SK-N-SH (cell line): ENCODE data around the gene RIPK4. TPM values are rescaled to one million over a fixed set of nuclear protein-coding genes. Genes with fewer than 3 reads are reported as not detected.

ENCODE experiments used
- CTCF ChIA-PET: fragments of 300-600, 350-600 bp; formaldehyde crosslinking; extraction: SDS; loops from one replicate; lab custom pipeline; 2021; lab: Yijun Ruan, JAX
- POLR2A ChIA-PET: fragments of 350-600 bp; sonication (Branson Sonifier 250); formaldehyde crosslinking; extraction: SDS; loops from one replicate; lab custom pipeline; 2020; ENCODE audit warnings: antibody characterized with exemption, inconsistent platforms; lab: Yijun Ruan, JAX
- DNase-seq: peaks from one replicate; pipeline ENCODE4 v3.0.0; 2012
- H2AFZ ChIP-seq: fragments of 200-600 bp; sonication (generic); 2 replicates; pipeline ENCODE4 v1.8.1; 2016; ENCODE audit warnings: antibody characterized with exemption, mild to moderate bottlenecking, low read depth
- H3F3A ChIP-seq: fragments of 200-600 bp; sonication (generic); replicated peaks from 2 replicates; pipeline ENCODE3; 2016; ENCODE audit warnings: antibody characterized with exemption, mild to moderate bottlenecking; ENCODE audit not compliant: insufficient read depth
- H3K27ac ChIP-seq, 2 experiments: fragments of 200-500 bp in 1 of 2; fragments of 200-600 bp in 1 of 2; sonication (Bioruptor generic) in 1 of 2; sonication (generic), shearing (Covaris generic) in 1 of 2; 2 replicates each; pipeline versions ENCODE4 v1.5.1 to v1.6.1; 2014 to 2016; ENCODE audit warnings: low read depth in 2 of 2, inconsistent platforms in 1 of 2, low read length in 1 of 2, mild to moderate bottlenecking in 1 of 2, mixed read lengths in 1 of 2
- H3K27me3 ChIP-seq: fragments of 200-600 bp; sonication (generic), shearing (Covaris generic); 2 replicates; pipeline ENCODE4 v1.6.1; 2016; ENCODE audit warnings: mixed run types; ENCODE audit not compliant: insufficient read depth
- H3K36me3 ChIP-seq, 2 experiments: fragments of 200-500 bp in 1 of 2; fragments of 200-600 bp in 1 of 2; sonication (Bioruptor generic) in 1 of 2; sonication (generic) in 1 of 2; replicated peaks in 1 of 2; 2 replicates each; pipeline versions ENCODE3 to v1.5.1; 2014 to 2016; ENCODE audit warnings: low read length in 1 of 2, mild to moderate bottlenecking in 1 of 2; ENCODE audit not compliant: insufficient read depth in 2 of 2, control insufficient read depth in 1 of 2
- H3K4me1 ChIP-seq, 2 experiments: fragments of 200-500 bp in 1 of 2; fragments of 200-600 bp in 1 of 2; sonication (Bioruptor generic) in 1 of 2; sonication (generic), shearing (Covaris generic) in 1 of 2; 2 replicates each; pipeline versions ENCODE4 v1.5.1 to v1.6.1; 2014 to 2016; ENCODE audit warnings: low read depth in 1 of 2, low read length in 1 of 2, mixed run types in 1 of 2; ENCODE audit not compliant: insufficient read depth in 2 of 2, control insufficient read depth in 1 of 2
- H3K4me2 ChIP-seq: fragments of 200-600 bp; sonication (generic), shearing (Covaris generic); 2 replicates; pipeline ENCODE4 v1.6.1; 2017; ENCODE audit warnings: mixed run types
- H3K4me3 ChIP-seq, 2 experiments: fragments of 200-500 bp in 1 of 2; fragments of 200-600 bp in 1 of 2; sonication (Bioruptor generic) in 1 of 2; sonication (generic), shearing (Covaris generic) in 1 of 2; 2 replicates each; pipeline versions ENCODE4 v1.5.1 to v1.8.1; 2014 to 2016; ENCODE audit warnings: low read depth in 2 of 2, inconsistent platforms in 1 of 2, low read length in 1 of 2, mild to moderate bottlenecking in 1 of 2, mixed read lengths in 1 of 2, moderate library complexity in 1 of 2
- H3K79me2 ChIP-seq: fragments of 200-600 bp; sonication (generic); 2 replicates; pipeline ENCODE4 v1.8.1; 2017; ENCODE audit warnings: mild to moderate bottlenecking; ENCODE audit not compliant: insufficient read depth
- H3K9ac ChIP-seq: fragments of 200-600 bp; sonication (generic); 2 replicates; pipeline ENCODE4 v1.6.1; 2017; ENCODE audit warnings: mixed run types
- H3K9me2 ChIP-seq: fragments of 200-600 bp; sonication (generic); 2 replicates; pipeline ENCODE4 v1.6.1; 2017; ENCODE audit warnings: mixed run types
- H3K9me3 ChIP-seq: fragments of 200-600 bp; sonication (generic); 2 replicates; pipeline ENCODE4 v1.6.1; 2017; ENCODE audit warnings: mixed run types, mild to moderate bottlenecking, moderate library complexity
- H4K20me1 ChIP-seq: fragments of 200-600 bp; sonication (generic); 2 replicates; pipeline ENCODE4 v1.6.1; 2017; ENCODE audit warnings: mild to moderate bottlenecking, mixed run types; ENCODE audit not compliant: insufficient read depth
- CTCF ChIP-seq: fragments of 200-600 bp; sonication (generic); IDR thresholded peaks from 2 replicates; pipeline ENCODE4 v1.6.1; 2017; ENCODE audit warnings: antibody characterized with exemption, mild to moderate bottlenecking, moderate library complexity
- EP300 ChIP-seq, 2 experiments: IDR thresholded peaks; 2 replicates each; pipeline versions ENCODE4 v1.4.0 to v1.6.1; 2012; ENCODE audit warnings: borderline replicate concordance in 1 of 2, low read depth in 1 of 2, low read length in 1 of 2
- FOSL2 ChIP-seq: IDR thresholded peaks from 2 replicates; pipeline ENCODE4 v1.4.0; 2012; ENCODE audit warnings: low read depth, mild to moderate bottlenecking, moderate library complexity, borderline replicate concordance
- FOXJ3 ChIP-seq: sonication (generic); formaldehyde crosslinking; IDR thresholded peaks from 2 replicates; pipeline ENCODE4 v1.5.1; 2020; ENCODE audit warnings: mild to moderate bottlenecking, missing genetic modification reagents
- IRF3 ChIP-seq: fragments of 150-350 bp; IDR thresholded peaks from 2 replicates; pipeline ENCODE4 v1.6.1; 2016; ENCODE audit warnings: mild to moderate bottlenecking, low read depth, low read length
- MAX ChIP-seq: IDR thresholded peaks from 2 replicates; pipeline ENCODE4 v1.4.0; 2012; ENCODE audit warnings: low read depth
- MEF2A ChIP-seq: IDR thresholded peaks from 2 replicates; pipeline ENCODE4 v1.4.0; 2012; ENCODE audit warnings: low read depth, borderline replicate concordance
- NFIC ChIP-seq: IDR thresholded peaks from 2 replicates; pipeline ENCODE4 v1.4.0; 2012; ENCODE audit warnings: borderline replicate concordance
- POLR2AphosphoS5 ChIP-seq: IDR thresholded peaks from 2 replicates; pipeline ENCODE4 v1.6.1; 2012; ENCODE audit warnings: low read depth, low read length
- REST ChIP-seq: IDR thresholded peaks from 2 replicates; pipeline ENCODE4 v1.6.1; 2012; ENCODE audit warnings: mild to moderate bottlenecking, low read depth, low read length, moderate library complexity
- SIN3A ChIP-seq: IDR thresholded peaks from 2 replicates; pipeline ENCODE4 v1.6.1; 2012; ENCODE audit warnings: low read depth, mild to moderate bottlenecking, low read length, moderate library complexity, borderline replicate concordance
- TAF1 ChIP-seq: IDR thresholded peaks from 2 replicates; pipeline ENCODE4 v1.6.1; 2012; ENCODE audit warnings: low read depth, mild to moderate bottlenecking, low read length, moderate library complexity, borderline replicate concordance
- TEAD4 ChIP-seq: IDR thresholded peaks from 2 replicates; pipeline ENCODE4 v1.4.0; 2012; ENCODE audit warnings: mild to moderate bottlenecking, borderline replicate concordance; ENCODE audit not compliant: insufficient read depth
- USF1 ChIP-seq: IDR thresholded peaks from 2 replicates; pipeline ENCODE4 v1.4.0; 2012; ENCODE audit warnings: low read depth, borderline replicate concordance
- USF2 ChIP-seq: fragments of 150-350 bp; IDR thresholded peaks from 2 replicates; pipeline ENCODE4 v1.6.1; 2017; ENCODE audit warnings: antibody characterized with exemption, low read length, low read depth, borderline replicate concordance
- WGBS: methylation state at CpG from one replicate; pipeline ENCODE4 v1.1.6; 2017; ENCODE audit warnings: low lambda C conversion rate; 5-methylcytosine and 5-hydroxymethylcytosine counted together
- polyA plus RNA-seq, 3 experiments: library from polyadenylated mRNA; depleted of rRNA; stranded (reverse); fragments of >200 nt; gene quantifications; 2 replicates each; pipeline ENCODE4 v1.2.3, GENCODE V29; 2012

RIPK4 gene
- polyA plus RNA-seq, 1 of the 3 experiments (the other 2 are of a cell fraction): 11.0 TPM

- TF ChIP-seq CTCF (no peak), MAX (no peak), EP300 (IDR thresholded peaks at IDR 0.05; ENCODE audit: borderline replicate concordance in 1 of 2, low read depth in 1 of 2, low read length in 1 of 2) (no peak), TAF1 (no peak), USF1 (no peak), IRF3 (no peak), NFIC (no peak), USF2 (no peak)
- CTCF ChIA-PET: no interaction called here
- no peak overlapping the region for H3K4me3 ChIP-seq
- H3K27me3 ChIP-seq: no peaks in the 10 kb centered on the region
- peaks cover 0 to 19% of the 10 kb centered on the region in 2 experiments for H3K36me3 ChIP-seq
- H3K4me2 ChIP-seq: no peak overlapping the region
- no peak for DNase-seq
- no peaks in the 10 kb centered on the region; a peak in 1 of 4 replicates for H3K4me1 ChIP-seq
- H3K9me2 ChIP-seq: no peaks in the 10 kb centered on the region
- H2AFZ ChIP-seq: no peak overlapping the region
- 0 out of 2 replicates have a peak, but pooled peaks cover 3% of the 10 kb centered on the region for H4K20me1 ChIP-seq
- no peak overlapping the region for H3K27ac ChIP-seq
- H3F3A ChIP-seq: peaks cover 9% of the 10 kb centered on the region
- no peaks in the 10 kb centered on the region for H3K9me3 ChIP-seq
- WGBS: 88% methylated on average over 8 of the region's 13 CpGs
- POLR2A ChIA-PET: no interaction called here
- no peak overlapping the region for H3K9ac ChIP-seq
- H3K79me2 ChIP-seq: no peaks in the 10 kb centered on the region
Measured at GRCh38 chr21:41812679-41813078, 45.8 kb upstream of the RIPK4 start.

GRCh38 chr21:41810597-41810932 lies 43.7 kb upstream of the RIPK4 start:
- no peaks in the 10 kb centered on the region; a peak in 1 of 4 replicates for H3K4me1 ChIP-seq
- no peak overlapping the region for H3K27ac ChIP-seq
- no peaks in the 10 kb centered on the region for H4K20me1 ChIP-seq
- no peak for DNase-seq
- H3K4me3 ChIP-seq: no peak overlapping the region
- TF ChIP-seq MEF2A (no peak), TEAD4 (no peak), SIN3A (no peak), FOXJ3 (CRISPR knock-in tag) (no peak), REST (no peak), USF2 (no peak), POLR2AphosphoS5 (no peak), FOSL2 (no peak), USF1 (no peak)
- no peaks in the 10 kb centered on the region for H3F3A ChIP-seq
- H3K9me2 ChIP-seq: no peaks in the 10 kb centered on the region
- no peaks in the 10 kb centered on the region for H3K27me3 ChIP-seq
- H3K79me2 ChIP-seq: no peaks in the 10 kb centered on the region
- no peak overlapping the region for H3K9ac ChIP-seq
- ChIA-PET POLR2A (interaction anchor here (0.6 kb wide), 1 partner anchor 12 kb away, joined by 4 read pairs; no protein-coding TSS in a partner anchor), CTCF (no interaction called here)
- no peaks in the 10 kb centered on the region for H3K9me3 ChIP-seq
- no peak overlapping the region for H3K4me2 ChIP-seq
- H2AFZ ChIP-seq: no peak overlapping the region
- 82% methylated on average over 4 of the region's 13 CpGs for WGBS
- peaks cover 0 to 19% of the 10 kb centered on the region in 2 experiments for H3K36me3 ChIP-seq
